ENCODE data around the gene RDX.
"Not testable (repeated sequence)": the region's sequence is repeated elsewhere in the genome, so short reads cannot be mapped to it uniquely, and the experiment has no call there.

Gene RDX

GRCh38 chr11:110303414-110303826, 7.0 kb upstream of the RDX start:
- no peak for DNase-seq

DNA sequence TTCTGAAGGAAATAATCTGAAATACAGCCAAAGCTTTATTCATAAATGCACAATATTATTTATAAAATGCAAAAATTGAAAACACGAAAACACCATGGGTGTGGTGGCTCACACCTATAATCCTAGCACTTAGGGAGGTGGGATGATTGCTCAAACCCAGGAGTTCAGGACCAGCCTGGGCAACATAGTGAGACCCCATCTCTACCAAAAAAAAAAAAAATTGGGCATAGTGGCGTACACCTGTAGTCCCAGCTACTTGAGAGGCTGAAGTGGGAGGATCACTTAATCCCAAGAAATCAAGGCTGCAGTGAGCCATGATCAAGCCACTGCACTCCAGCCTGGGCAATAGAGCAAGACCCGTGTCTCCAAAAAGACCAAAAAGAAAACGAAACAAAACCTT, 5.2 kb upstream of the RDX start:
- DNase-seq, result no peak

DNA sequence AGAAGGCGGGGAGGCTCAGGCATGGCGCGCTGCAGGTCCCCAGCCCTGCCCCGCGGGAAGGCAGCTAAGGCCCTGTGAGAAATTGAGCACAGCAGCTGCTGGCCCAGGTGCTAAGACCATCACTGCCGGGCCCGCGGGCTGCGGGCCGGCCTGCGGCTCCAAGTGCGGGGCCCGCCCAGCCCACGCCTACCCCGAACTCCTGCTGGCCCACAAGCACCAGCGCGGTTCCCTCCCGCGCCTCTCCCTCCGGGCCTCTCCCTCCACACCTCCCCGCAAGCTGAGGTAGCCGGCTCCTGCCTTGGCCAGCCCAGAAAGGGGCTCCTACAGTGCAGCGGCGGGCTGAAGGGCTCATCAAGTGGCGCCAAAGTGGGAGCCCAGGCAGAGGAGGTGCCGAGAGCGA, 4.6 kb upstream of the RDX start:
- DNase-seq, result no peak

GRCh38 chr11:110299006-110299785, 2.8 kb upstream of the RDX start:
- DNase-seq, result peak; percentile 86

GRCh38 chr11:110298301-110298765, 1.9 kb upstream of the RDX start:
- no peak for DNase-seq

DNA sequence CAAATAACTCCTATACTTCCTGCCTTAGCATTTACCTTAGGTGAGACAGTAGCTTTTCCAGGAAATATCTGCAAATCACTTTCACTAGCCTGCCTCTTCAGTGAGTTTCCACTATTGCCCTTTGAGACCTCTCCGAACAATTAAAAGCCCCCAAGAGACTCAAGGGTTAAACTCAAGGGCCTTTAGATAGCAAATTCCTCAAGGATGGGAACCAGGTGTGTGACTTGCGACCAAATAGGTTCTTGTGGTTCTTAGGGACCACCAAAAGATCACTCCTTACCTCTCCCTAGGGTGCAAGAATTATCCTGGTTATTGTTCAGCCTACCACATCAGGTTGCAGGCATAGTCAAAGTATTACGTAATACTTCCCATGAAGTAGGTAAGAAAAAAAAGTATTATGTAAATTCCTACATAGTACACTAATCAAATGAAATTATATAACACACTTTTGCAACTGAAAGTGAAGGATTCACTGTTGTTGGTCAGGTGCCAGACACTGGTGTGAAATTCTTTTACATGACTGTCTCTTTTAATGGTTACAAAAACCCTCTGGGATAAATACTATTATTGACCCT, 1.4 kb upstream of the RDX start:
- no peak for DNase-seq

- DNase-seq, result no peak
These were observed 787 bp upstream of the RDX start for GRCh38 chr11:110297076-110297725.

DNA sequence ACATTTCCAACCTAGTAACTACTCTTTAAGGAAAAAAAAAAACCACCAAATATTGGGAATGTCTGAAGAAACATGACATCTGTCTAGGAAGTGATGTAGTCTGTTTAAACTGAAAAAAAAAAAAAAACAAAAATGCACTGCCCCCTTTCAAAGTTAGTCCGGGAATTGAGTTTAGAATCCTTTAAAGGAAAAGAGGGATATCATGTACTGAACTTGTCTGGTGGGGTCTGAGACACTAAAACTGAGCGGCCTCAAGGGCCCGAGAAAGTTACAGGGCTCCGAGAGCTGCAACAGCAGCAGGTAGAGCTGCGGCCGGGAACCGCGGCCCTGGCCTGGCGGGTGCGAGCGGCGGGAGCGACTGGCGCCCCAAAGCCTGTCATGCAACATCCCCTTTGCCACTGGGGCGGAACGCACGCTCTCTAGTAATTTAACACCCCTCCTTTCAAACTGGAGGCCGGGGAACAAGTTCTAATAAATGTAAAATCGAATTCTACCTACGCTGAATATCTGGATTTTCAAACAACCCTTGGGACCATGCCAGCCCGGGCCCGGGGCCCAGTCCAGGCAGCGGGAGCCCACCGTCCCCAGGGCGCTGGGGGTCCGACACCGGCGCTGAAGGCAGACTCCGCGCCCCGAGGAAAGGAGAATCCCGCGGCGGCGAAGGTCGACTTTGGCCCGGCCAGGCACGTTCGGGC, 736 bp downstream of the RDX start:
- DNase-seq, result peak; percentile 66

GRCh38 chr11:110295086-110295485, 1.3 kb downstream of the RDX start:
- DNase-seq, result no peak

GRCh38 chr11:110294509-110294908, 1.9 kb downstream of the RDX start:
- no peak for DNase-seq

DNA sequence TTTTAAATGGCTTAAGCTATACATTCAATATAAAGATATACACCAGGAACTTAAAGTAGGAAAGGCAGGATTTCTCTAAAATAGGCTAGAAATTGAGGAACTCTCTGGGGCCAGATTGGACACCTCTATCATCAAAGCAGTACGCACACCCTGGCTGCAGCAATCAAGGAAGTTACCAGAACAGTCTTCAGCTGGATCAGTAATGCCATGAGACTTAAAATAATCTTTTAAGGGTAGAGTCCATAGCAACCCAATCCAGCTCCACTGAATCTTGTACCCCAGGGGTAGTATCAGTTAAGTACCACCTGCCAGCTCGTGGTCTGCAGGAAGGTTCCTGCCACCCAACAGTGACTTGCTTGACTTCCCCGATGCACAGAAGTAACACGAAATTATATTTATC, 3.0 kb downstream of the RDX start:
- DNase-seq, result no peak

DNA sequence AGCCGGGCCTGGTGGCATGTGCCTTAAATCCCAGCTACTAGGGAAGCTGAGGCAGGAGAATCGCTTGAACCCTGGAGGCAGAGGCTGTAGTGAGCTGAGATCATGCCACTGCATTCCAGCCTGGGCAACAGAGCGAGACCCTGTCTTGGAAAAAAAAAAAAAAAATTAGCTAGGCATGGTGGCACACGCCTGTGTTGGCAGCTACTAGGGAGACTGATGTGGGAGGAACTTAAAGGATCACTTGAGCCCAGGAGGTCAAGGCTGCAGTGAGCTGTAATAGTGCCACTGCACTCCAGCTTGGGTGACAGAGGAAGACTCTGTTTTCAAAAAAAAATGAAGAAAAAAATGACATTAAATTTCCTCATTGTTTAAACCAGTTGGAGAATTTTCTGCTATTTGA, 4.3 kb downstream of the RDX start:
- DNase-seq, result not testable (repeated sequence)

- no peak for DNase-seq
These were observed 5.7 kb downstream of the RDX start for GRCh38 chr11:110290591-110291334.

GRCh38 chr11:110289472-110289871, 6.9 kb downstream of the RDX start:
- DNase-seq, result no peak

DNA sequence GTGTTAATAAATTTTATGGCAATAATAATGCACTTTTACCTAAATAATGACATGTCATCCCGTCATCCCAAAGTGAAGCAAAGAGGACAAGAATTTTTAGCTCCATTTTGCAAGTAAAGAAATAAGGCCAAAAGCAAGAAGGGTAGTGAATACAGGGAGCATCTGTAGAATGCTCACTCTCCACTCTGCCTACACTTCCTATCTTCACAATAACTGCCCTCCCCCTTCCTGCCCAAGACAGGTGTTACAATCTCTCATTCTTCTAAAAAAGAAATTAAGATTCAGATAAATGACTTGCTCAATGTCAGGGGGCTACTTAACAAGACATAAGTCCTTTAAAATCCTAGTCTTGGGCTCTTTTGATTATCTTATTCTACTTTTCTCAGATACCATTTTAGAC, 8.9 kb downstream of the RDX start:
- DNase-seq, result no peak

DNA sequence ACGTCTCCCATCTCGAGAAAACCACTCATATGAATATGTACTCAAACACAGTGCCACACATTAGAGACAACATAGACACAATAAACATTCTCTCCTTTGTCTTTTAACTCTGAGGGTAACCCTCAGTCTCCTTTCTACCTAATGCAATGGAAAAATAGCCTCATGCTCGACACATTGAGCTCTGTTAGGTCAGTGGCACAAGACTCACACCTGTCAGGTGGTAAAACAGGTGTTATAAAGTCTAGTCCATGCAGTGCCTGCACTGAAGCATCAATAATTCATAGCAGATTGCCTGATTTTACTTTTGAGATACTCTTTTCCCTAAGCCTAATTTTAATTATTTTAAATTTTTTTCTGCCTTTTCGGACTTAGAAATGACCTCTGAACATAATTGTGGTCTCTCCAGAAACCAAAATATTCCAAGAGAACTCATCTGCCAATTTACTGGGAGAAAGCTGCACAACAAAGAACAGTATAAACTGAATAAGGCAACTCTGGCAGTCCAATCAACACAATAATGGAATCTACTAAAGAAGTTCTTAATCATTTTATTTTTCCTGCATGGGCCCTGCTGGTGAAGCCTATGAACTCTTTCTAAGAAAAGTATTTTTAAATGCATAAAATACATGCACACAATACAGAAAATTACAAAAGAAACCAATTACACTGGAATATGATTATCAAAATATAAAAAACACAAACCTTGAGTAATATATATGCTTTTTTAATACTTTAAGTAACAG, 9.9 kb downstream of the RDX start:
- no peak for DNase-seq

DNA sequence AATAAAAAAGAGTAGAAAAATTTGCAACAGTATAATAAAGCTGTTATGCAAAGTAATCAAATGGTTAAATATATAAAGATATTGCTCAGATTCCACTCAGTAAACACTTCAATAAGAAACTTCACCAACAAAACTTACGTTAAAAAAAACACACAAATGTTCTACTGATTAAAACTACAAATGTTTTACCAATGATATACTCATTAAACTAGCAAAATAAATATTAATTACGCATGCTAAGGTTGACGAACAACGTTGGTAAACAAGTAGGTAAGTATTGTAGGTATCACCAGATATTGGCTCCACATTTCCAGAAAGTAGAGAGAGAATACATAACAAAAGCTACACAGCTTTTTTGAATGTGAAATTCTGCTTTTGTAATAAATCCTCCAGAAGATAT, 12.6 kb downstream of the RDX start:
- DNase-seq, result no peak

DNA sequence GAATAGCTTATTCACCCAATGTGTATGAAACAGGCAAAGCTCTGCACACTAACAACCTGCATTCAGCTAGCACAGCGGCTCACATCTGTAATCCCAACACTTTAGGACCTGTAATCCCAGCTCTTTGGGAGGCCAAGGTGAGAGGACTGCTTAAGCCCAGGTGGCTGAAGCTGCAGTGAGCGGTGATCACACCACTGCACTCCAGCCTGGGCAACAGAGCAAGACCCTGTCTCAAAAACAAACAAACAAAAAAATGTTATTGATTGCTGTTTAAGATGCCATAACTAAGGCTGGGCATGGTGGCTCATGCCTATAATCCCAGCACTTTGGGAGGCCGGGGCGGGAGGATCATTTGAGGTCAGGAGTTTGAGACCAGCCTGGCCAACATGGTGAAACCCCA, 15.8 kb downstream of the RDX start:
- not testable (repeated sequence) for DNase-seq

DNA sequence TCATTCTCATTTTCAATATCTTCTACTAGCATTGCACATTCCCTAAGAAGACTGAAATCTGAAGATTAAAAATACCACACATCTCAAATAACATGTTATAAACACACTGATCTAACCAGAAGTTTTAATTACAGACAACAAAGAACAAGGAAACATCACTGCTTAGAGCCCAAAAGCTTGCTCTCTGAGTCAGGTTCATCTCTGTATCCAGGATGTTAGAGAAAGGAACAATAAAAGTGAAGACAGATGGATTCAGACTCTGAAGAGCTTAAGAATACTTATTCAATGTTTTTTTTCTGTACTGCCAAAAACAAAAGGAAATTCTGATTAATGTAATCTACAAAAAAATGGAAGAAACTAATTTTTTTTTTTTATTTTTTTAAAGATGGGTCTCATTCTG, 16.5 kb downstream of the RDX start:
- no peak for DNase-seq

GRCh38 chr11:110272919-110273318, 23.5 kb downstream of the RDX start:
- no peak for DNase-seq

DNA sequence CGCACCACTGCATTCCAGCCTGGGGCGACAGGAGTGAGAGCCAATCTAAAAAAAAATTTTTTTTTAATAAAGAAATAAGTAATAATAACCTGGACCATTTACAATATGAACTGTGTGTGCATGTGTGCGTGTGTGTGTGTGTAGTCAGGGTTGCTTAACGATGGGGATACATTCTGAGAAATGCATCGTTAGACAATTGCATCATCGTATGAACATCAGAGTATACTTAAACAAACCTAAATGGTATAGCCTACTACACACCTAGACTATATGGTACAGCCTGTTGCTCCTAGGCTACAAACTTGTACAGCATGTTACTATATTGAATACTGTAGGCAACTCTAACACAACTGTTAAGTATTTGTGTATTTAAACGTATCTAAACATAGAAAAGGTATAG, 26.4 kb downstream of the RDX start:
- no peak for DNase-seq

- DNase-seq, result no peak
These were observed 28.0 kb downstream of the RDX start for GRCh38 chr11:110268441-110268840.
